K562 (cell line): ENCODE measurements around the gene ZMYND8. TPM values are rescaled to one million over a fixed set of nuclear protein-coding genes. Genes with fewer than 3 reads are reported as not detected.

ENCODE experiments used
- ATAC-seq: fragments of 200-7000 bp; cut with Tn5 transposase; 3 replicates; pipeline ENCODE4 v1.9.1; 2020; ENCODE audit warnings: moderate library complexity
- BruUV-seq: library from RNA; stranded (reverse); fragments of 400-500 nt; replicated peaks from 2 replicates; lab custom pipeline; 2021; lab: Mats Ljungman, UMichigan
- CTCF ChIA-PET: fragments of 300-600 bp; formaldehyde crosslinking; extraction: SDS; loops from one replicate; lab custom pipeline; 2021; ENCODE audit warnings: low intra/inter-chr PET ratio; lab: Yijun Ruan, JAX
- POLR2A ChIA-PET: fragments of 300-600, 350-650 bp; sonication (Branson Sonifier 250); formaldehyde crosslinking; extraction: SDS; loops from one replicate; lab custom pipeline; 2021; ENCODE audit warnings: antibody characterized with exemption, inconsistent platforms; lab: Yijun Ruan, JAX
- DNase-seq, 4 experiments: peaks; one replicate each; pipeline versions ENCODE4 v3.0.0 to v3.0.0-alpha.2; 2011 to 2018; ENCODE audit warnings: low spot score in 3 of 4, mixed read lengths in 3 of 4; ENCODE audit errors: extremely low read depth in 1 of 4
- FAIRE-seq: peaks from 2 replicates; lab custom pipeline; 2011; peaks lifted over from hg19 to GRCh38; lab: Jason Lieb, UNC
- H2AFZ ChIP-seq: 2 replicates; pipeline ENCODE4 v1.6.0; 2011; ENCODE audit warnings: low read depth, low read length, control low read depth, inconsistent platforms
- H3K27ac ChIP-seq: fragments of 200-600 bp; 3 replicates; pipeline ENCODE4 v1.8.0; 2011; ENCODE audit warnings: low read depth, mild to moderate bottlenecking, control low read depth, inconsistent platforms, low read length, moderate library complexity, mixed read lengths; ENCODE audit errors: extremely low read depth
- H3K27me3 ChIP-seq, 2 experiments: fragments of 300-600 bp in 1 of 2; 2 replicates in 1 of 2; 3 replicates in 1 of 2; pipeline versions ENCODE4 v1.6.0 to v1.8.0; 2011; ENCODE audit warnings: inconsistent platforms in 2 of 2, low read length in 2 of 2, mild to moderate bottlenecking in 1 of 2, mixed read lengths in 1 of 2, moderate library complexity in 1 of 2; ENCODE audit not compliant: control insufficient read depth in 2 of 2, insufficient read depth in 2 of 2
- H3K36me3 ChIP-seq: fragments of 300-600 bp; 3 replicates; pipeline ENCODE4 v1.8.0; 2011; ENCODE audit warnings: mild to moderate bottlenecking, low read length, inconsistent platforms; ENCODE audit not compliant: control insufficient read depth, insufficient read depth
- H3K4me1 ChIP-seq, 2 experiments: fragments of 200-600 bp in 1 of 2; replicated peaks in 1 of 2; 2 replicates in 1 of 2; 3 replicates in 1 of 2; pipeline versions ENCODE4 v1.5.1 to v1.8.0; 2011; ENCODE audit warnings: inconsistent platforms in 2 of 2, low read length in 2 of 2, mild to moderate bottlenecking in 1 of 2, mixed read lengths in 1 of 2, moderate library complexity in 1 of 2; ENCODE audit not compliant: control insufficient read depth in 2 of 2, insufficient read depth in 2 of 2
- H3K4me2 ChIP-seq: 2 replicates; pipeline ENCODE4 v1.6.1; 2011; ENCODE audit warnings: low read length, control low read depth, inconsistent platforms, mixed read lengths; ENCODE audit not compliant: insufficient read depth
- H3K4me3 ChIP-seq: fragments of 200-600 bp; sonication (generic), shearing (Covaris generic); 2 replicates; pipeline ENCODE4 v1.5.1; 2016; ENCODE audit warnings: control low read depth, inconsistent platforms
- H3K79me2 ChIP-seq: fragments of 200-600 bp; 3 replicates; pipeline ENCODE4 v1.8.0; 2011; ENCODE audit warnings: low read length, inconsistent platforms; ENCODE audit not compliant: control insufficient read depth, insufficient read depth
- H3K9ac ChIP-seq, 2 experiments: 2 replicates each; pipeline versions ENCODE4 v1.6.0 to v1.6.1; 2011; ENCODE audit warnings: low read depth in 2 of 2, low read length in 2 of 2, control low read depth in 1 of 2, inconsistent platforms in 1 of 2, mild to moderate bottlenecking in 1 of 2, mixed read lengths in 1 of 2; ENCODE audit not compliant: insufficient read depth in 1 of 2
- H3K9me1 ChIP-seq: one replicate; pipeline ENCODE4 v1.6.0; 2011; ENCODE audit warnings: inconsistent platforms, mild to moderate bottlenecking, low read length, moderate library complexity; ENCODE audit not compliant: control insufficient read depth, insufficient read depth
- H3K9me3 ChIP-seq: replicated peaks from 2 replicates; pipeline ENCODE4 v1.5.1; 2011; ENCODE audit warnings: low read depth, low read length, inconsistent platforms; ENCODE audit not compliant: control insufficient read depth, insufficient read depth
- H4K20me1 ChIP-seq: replicated peaks from 2 replicates; pipeline ENCODE4 v1.6.1; 2011; ENCODE audit warnings: low read length, inconsistent platforms, mixed read lengths; ENCODE audit not compliant: control insufficient read depth, insufficient read depth
- ATF1 ChIP-seq, 2 experiments: fragments of 450-650 bp in 1 of 2; IDR thresholded peaks; 2 replicates each; pipeline ENCODE4 v1.6.1; 2016; ENCODE audit warnings: missing compliant biosample characterization in 1 of 2, missing genetic modification characterization in 1 of 2
- BRF1 ChIP-seq: IDR thresholded peaks from 3 replicates; pipeline ENCODE4 v1.6.1; 2011; ENCODE audit warnings: borderline replicate concordance, mild to moderate bottlenecking; ENCODE audit not compliant: insufficient read length; ENCODE audit errors: extremely low read depth
- MED1 ChIP-seq: sonication (generic); formaldehyde crosslinking; IDR thresholded peaks from 2 replicates; pipeline ENCODE4 v1.8.1; 2023; ENCODE audit warnings: missing genetic modification reagents, borderline replicate concordance
- POLR2A ChIP-seq: fragments of 450-650 bp; conservative IDR thresholded peaks from 2 replicates; pipeline ENCODE4 v1.6.1; 2016
- WGBS: fragments of 100-300 bp; shearing (Covaris generic); methylation state at CpG from one replicate; pipeline ENCODE4 v1.1.6; 2016; ENCODE audit warnings: low coverage, mixed read lengths; ENCODE audit not compliant: insufficient coverage; ENCODE audit errors: missing lambda C conversion rate; 5-methylcytosine and 5-hydroxymethylcytosine counted together
- in situ Hi-C: fragments of 300-500 bp; cut with MboI; formaldehyde crosslinking; loops from 4 replicates; pipeline ENCODE4 v1.15.0; 2018; ENCODE audit warnings: inconsistent platforms, mixed read lengths
- intact Hi-C: fragments of 100-400 bp; cut with micrococcal nuclease; formaldehyde crosslinking; loops from 2 replicates; pipeline ENCODE4 v1.14.2; 2022
- polyA plus RNA-seq, 8 experiments: library from polyadenylated mRNA; depleted of rRNA in 4 of 8; stranded (reverse) in 5 of 8; unstranded in 3 of 8; fragments of >200 nt; fragmentation: Nextera tagmentation in 2 of 8; fragmentation: Illumina TruSeq in 1 of 8; extraction: Ambion mirVana in 2 of 8; extraction: Trizol in 1 of 8; gene quantifications; 2 replicates each; pipeline versions ENCODE4 v1.2.1 to v1.2.3, GENCODE V29; 2011 to 2014; ENCODE audit warnings: inconsistent platforms in 1 of 8, missing spikeins in 1 of 8
- total RNA-seq, 7 experiments: library from RNA; depleted of rRNA in 6 of 7; stranded (reverse); fragments of >200 nt in 6 of 7; fragmentation: Illumina TruSeq in 2 of 7; extraction: Trizol in 2 of 7; gene quantifications; 2 replicates each; pipeline versions ENCODE4 v1.2.1 to v1.2.3, GENCODE V29; 2011 to 2021; ENCODE audit warnings: low replicate concordance in 1 of 7
- TF ChIP-seq, protein P1 (sequence below): sonication (generic); formaldehyde crosslinking; IDR thresholded peaks from 2 replicates; pipeline ENCODE4 v1.8.0; 2022; ENCODE audit warnings: missing genetic modification reagents, mild to moderate bottlenecking, moderate library complexity, borderline replicate concordance

The ZMYND8 gene
- total and polyA plus RNA-seq, 9 of the 15 experiments (the other 6 are each of a cell fraction or from before 2014, with no cell fraction given) = 31.8 to 148 (median 71.9) TPM

DNA sequence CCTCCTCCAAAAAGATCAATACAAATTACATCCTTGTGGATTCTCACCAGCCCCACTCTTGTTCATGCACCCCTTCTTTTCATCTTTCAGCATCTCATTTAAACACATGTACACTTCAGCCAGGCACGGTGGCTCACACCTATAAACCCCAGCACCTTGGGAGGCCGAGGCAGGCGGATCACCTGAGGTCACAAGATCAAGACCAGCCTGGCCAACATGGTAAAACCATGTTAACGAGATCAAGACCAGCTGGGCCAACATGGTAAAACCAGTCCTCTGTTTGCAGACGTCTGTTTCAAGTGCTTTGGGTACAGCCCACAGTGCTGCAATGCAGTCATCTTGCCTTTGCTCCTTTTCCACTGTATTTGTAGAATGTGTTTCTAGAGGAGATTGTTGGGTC lies 45.3 kb downstream of the ZMYND8 start (continued):
- TF ChIP-seq, protein P1, sequence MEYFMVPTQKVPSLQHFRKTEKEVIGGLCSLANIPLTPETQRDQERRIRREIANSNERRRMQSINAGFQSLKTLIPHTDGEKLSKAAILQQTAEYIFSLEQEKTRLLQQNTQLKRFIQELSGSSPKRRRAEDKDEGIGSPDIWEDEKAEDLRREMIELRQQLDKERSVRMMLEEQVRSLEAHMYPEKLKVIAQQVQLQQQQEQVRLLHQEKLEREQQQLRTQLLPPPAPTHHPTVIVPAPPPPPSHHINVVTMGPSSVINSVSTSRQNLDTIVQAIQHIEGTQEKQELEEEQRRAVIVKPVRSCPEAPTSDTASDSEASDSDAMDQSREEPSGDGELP (CRISPR knock-in tag) = peak; percentile 17; the same call in 1 of the 2 replicates

DNA sequence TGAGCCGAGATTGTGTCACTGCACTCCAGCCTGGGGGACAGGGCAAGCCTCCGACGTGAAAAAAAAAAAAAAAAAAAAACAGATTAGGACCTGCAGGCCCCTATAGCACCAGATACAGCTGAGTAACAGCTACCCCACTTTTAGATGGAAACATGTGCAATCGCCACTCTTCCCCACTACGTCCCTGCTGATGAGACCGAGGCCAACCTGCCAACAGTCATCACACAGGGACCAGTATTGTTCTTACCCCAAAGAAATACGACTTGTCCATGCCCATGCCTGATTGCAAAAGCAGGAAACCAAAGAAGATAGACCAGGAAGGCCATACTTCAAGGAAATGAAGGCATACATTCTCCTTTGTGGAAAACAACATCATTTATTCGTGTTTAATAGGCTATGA lies 45.8 kb downstream of the ZMYND8 start:
- no TSS peak for BruUV-seq
- ChIA-PET POLR2A (interaction anchor here (0.6 kb wide), 1 partner anchor 91 kb away, joined by 3 read pairs; no protein-coding TSS in a partner anchor), CTCF (no interaction called here)
- intact Hi-C loops (no loop called here), in situ Hi-C loops (no loop called here)
- Histone ChIP-seq H3K4me1 (peaks cover 10 to 21% of the 10 kb centered on the region in 2 experiments), H3K4me3 (no peak overlapping the region), H3K9me3 (no peaks in the 10 kb centered on the region), H3K27me3 (no peaks in the 10 kb centered on the region), H3K9me1 (peaks cover 7% of the 10 kb centered on the region), H3K9ac (peak overlapping the region in 1 of 2 experiments; percentile 17; a peak in 1 of 4 replicates), H3K36me3 (peaks cover 89% of the 10 kb centered on the region), H3K4me2 (no peak overlapping the region), H4K20me1 (peaks cover 24% of the 10 kb centered on the region), H3K27ac (peak overlapping the region; percentile 15; the same call in 1 of the 3 replicates), H3K79me2 (peaks cover 99% of the 10 kb centered on the region), H2AFZ (no peak overlapping the region)
- FAIRE-seq (no peak), ATAC-seq (no peak), DNase-seq (no peak)
- TF ChIP-seq MED1 (CRISPR knock-in tag) = no peak
- TF ChIP-seq POLR2A = 0 out of 2 replicates have a peak, but pooled peaks have one; percentile 19
- TF ChIP-seq ATF1 (CRISPR knock-in tag; IDR thresholded peaks at IDR 0.05) = no peak
- no peak for TF ChIP-seq ATF1 (tag; IDR thresholded peaks at IDR 0.05)
- no peak for TF ChIP-seq BRF1
- 89% methylated on average over 7 of the region's 8 CpGs for WGBS
